ENCODE results near the gene IFI27. TPM values are rescaled to one million over a fixed set of nuclear protein-coding genes. Genes with fewer than 3 reads are reported as not detected.
A peak's percentile ranks its signal among the peaks of the same experiment; 100 is the strongest.

Gene IFI27
- polyA plus RNA-seq, 6 donors from 2014 or later: not detected

DNA sequence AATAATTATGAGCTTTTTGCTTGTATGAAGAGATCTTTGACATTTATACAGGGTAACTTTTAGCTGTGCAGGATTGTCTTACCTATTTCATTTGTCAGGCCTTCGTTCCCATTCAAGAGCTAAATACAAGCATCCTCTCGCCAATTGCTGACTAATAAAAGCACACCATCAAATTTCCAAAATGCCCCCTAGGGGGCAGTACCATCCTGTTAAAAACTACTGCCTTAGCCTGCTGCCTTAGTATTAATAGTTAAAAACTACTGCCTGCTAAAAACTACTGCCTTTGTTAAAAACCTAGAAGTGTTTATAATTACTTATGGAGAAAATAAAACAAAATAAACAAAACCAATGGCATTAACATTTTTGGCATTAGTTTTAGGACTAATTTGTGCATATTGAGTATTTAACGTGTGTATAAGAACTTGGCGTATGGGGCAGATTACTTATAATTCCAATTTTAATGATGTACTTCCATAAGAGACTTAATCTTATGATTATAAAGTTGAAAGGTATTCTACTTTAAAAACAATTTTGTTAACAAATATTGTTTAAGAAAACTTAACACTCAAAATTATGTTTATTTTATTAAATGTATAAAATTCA, 21.9 kb downstream of the IFI27 start:
- ATAC-seq (ENCODE audit: low read depth in 2 of 2): peak; percentile 22 to 37
- Mint-ChIP-seq H3K27me3 (peaks cover 16 to 26% (median 17%) of the 10 kb centered on the region in 3 donors), H3K4me1 (peaks cover 19 to 25% (median 22%) of the 10 kb centered on the region in 3 donors)

DNA sequence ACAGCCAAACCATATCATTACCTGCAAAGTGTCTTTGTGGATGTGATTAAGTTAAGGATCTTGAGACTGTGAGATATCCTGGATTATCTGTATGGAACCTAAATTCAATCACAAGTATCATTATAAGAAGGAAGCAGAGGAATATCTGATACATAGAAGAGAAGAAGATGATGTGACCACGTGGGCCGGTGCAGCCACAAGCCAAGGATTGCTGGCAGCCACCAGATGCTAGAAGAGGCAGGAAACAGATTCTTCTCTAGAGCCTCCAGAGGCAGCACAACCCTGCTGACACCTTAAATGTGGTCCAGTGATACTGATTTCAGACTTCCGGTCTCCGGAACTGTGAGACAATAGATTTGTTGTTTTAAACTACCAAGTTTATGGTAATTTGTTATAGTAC, 24.9 kb downstream of the IFI27 start:
- no peak overlapping the region for H3K27ac Mint-ChIP-seq
- peaks cover 0 to 5% (median under 1%) of the 10 kb centered on the region in 3 donors for H3K4me1 Mint-ChIP-seq
- H3K27me3 Mint-ChIP-seq: peaks cover 23 to 31% (median 24%) of the 10 kb centered on the region in 3 donors
- DNase-seq: no peak
- H3K9me3 Mint-ChIP-seq: peaks cover 2 to 15% (median 7%) of the 10 kb centered on the region in 7 donors
- ATAC-seq (ENCODE audit: low read depth in 2 of 2): no peak
- H3K36me3 Mint-ChIP-seq: peaks cover 0 to 10% of the 10 kb centered on the region in 2 donors
- H3K4me3 Mint-ChIP-seq: peak overlapping the region in 1 of 8 donors; percentile 68

More for the DNA sequence above, 21.9 kb downstream of the IFI27 start:
- no peak overlapping the region for H3K27ac Mint-ChIP-seq
- H3K4me3 Mint-ChIP-seq: peak overlapping the region in 2 of 8 donors; percentile 9 to 79
- DNase-seq: peak; percentile 59
- peaks cover 0 to 10% of the 10 kb centered on the region in 2 donors for H3K36me3 Mint-ChIP-seq
- H3K9me3 Mint-ChIP-seq: peaks cover 2 to 15% (median 7%) of the 10 kb centered on the region in 7 donors

DNA sequence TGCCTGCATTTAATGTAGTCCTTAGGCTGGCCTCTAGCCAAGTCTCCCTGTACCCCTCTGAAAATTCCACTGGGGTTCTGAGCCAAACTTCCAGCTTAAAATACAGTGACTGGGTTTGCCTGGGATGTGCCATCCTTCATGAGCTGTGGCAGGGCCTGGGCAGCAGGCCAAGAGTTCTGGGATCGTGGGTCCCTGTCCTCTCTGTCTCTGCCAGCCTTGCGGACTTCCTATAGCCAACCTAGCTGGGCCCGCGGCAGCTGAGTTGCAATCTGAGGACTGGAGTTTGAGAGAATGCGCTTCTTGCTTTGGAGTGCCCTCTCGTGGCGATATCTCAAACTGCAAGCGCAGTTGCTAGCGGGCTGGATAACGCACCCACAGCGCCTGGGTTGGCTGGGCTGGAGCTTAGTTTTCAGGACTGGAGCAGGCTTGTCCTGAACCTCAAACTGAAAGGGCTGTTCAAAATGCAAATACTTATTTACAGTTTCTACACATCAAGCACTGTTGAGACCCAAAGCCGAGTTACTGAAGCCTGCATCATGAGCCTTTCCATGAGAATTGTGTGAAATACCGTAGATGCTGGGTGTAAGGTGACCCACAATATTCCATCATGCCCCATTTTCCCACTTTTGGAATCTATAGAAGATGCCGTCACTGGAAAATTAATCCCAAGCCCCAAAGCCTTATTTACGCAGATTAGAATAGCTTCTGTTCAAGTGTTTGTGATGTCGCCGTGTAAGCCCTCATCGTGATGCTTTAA, 26.2 kb downstream of the IFI27 start:
- Mint-ChIP-seq H3K36me3 (peaks cover 0 to 10% of the 10 kb centered on the region in 2 donors), H3K27me3 (peaks cover 23 to 31% (median 24%) of the 10 kb centered on the region in 3 donors), H3K4me3 (no peak overlapping the region), H3K27ac (no peak overlapping the region), H3K4me1 (peaks cover 0 to 5% (median 0%) of the 10 kb centered on the region in 3 donors), H3K9me3 (peaks cover 2 to 15% (median 7%) of the 10 kb centered on the region in 7 donors)
- DNase-seq (peak; percentile 70), ATAC-seq (ENCODE audit: low read depth in 2 of 2) (peak; percentile 88 to 91)

DNA sequence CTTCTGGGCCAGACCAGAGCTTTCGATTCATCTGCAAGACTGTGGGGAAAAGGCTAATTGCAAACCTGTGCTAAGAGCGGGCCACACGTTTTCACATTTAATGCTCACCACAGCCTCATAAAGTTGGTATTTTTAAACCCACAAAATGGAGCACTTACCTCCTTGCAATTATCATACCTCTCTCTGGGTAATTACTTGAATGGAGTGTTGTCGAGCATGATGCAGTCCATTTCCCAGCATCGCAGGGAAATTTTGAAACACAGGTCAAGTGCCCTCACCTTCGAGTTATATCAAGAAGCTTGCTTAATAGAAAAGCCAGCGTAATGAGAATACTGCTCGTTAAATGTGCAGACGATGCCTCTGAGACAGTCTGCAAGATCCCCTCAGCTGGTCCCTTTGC, 27.7 kb downstream of the IFI27 start:
- H3K9me3 Mint-ChIP-seq: peaks cover 2 to 15% (median 7%) of the 10 kb centered on the region in 7 donors
- peaks cover 0 to 10% of the 10 kb centered on the region in 2 donors for H3K36me3 Mint-ChIP-seq
- H3K4me1 Mint-ChIP-seq: peaks cover 0 to 5% (median 0%) of the 10 kb centered on the region in 3 donors
- DNase-seq (no peak), ATAC-seq (ENCODE audit: low read depth in 2 of 2) (no peak)
- peaks cover 23 to 26% (median 24%) of the 10 kb centered on the region in 3 donors for H3K27me3 Mint-ChIP-seq
- no peak overlapping the region for H3K27ac Mint-ChIP-seq
- H3K4me3 Mint-ChIP-seq: no peak overlapping the region

DNA sequence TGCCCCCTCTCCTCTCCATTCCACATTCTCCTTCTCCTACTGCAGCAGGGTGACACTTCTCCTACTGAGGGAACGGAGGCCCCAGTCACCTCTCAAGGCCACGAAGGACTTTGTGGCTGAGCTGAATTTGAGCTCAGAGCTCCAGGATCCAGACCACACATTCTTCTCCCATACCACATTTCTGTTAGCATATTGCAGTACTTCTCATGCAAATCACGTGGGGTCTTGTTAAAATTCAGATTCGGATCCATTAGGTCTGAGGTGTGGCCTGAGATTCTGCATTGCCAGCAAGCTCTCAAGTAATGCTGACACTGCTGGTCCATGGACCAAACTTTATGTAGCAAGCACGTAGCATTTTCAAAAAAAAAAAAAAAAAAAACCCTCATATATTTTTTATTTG, 28.5 kb downstream of the IFI27 start:
- Mint-ChIP-seq H3K4me3 (no peak overlapping the region), H3K9me3 (peaks cover 2 to 15% (median 7%) of the 10 kb centered on the region in 7 donors), H3K36me3 (peaks cover 0 to 10% of the 10 kb centered on the region in 2 donors), H3K27me3 (peaks cover 20 to 26% (median 23%) of the 10 kb centered on the region in 3 donors), H3K27ac (no peak overlapping the region), H3K4me1 (peaks cover 0 to 5% (median 0%) of the 10 kb centered on the region in 3 donors)
- no peak for DNase-seq
- ATAC-seq (ENCODE audit: low read depth in 2 of 2): no peak

DNA sequence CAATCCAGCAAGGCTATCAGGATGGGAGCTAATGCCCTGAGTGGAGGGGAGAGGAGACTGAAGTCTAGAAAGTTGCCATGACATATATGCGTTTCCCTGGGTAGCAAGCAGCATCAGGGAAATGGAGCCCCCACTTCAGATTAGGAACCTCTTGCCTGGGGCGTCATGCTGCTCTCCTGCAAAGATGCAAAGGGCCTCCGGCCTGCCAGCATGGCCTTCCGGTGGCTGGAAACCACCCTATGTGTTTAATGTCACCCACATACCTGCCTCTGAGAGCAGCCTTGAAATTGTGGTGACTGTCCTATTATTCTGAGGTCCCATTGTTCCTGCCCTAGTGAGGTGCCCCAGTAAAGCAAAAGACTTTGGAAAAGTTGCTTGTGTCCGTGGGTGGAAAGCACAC, 28.9 kb downstream of the IFI27 start:
- peaks cover 0 to 10% of the 10 kb centered on the region in 2 donors for H3K36me3 Mint-ChIP-seq
- ATAC-seq (ENCODE audit: low read depth in 2 of 2) (no peak), DNase-seq (no peak)
- peaks cover 0 to 5% (median 0%) of the 10 kb centered on the region in 3 donors for H3K4me1 Mint-ChIP-seq
- H3K27ac Mint-ChIP-seq: no peak overlapping the region
- peaks cover 2 to 15% (median 7%) of the 10 kb centered on the region in 7 donors for H3K9me3 Mint-ChIP-seq
- H3K4me3 Mint-ChIP-seq: no peak overlapping the region
- H3K27me3 Mint-ChIP-seq: peaks cover 19 to 26% (median 23%) of the 10 kb centered on the region in 3 donors

DNA sequence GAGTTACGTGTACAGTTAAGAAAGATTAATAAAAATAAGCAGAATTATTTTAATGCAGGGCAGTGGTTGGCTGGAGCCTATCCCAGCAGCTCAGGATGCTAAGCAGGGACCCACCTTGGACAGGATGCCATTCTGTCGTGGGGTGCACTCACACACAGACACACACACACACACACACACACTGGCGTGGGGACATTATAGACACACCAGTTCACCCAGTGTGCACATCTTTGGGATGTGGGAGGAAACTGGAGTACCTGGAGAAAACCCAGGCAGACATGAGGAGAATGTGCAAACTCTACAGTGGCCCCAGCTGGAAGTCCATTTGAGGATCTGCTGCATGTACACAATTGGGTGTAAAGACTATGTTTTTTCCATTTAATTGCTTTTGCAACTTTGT, 31.7 kb downstream of the IFI27 start:
- Mint-ChIP-seq H3K4me3 (no peak overlapping the region), H3K36me3 (no peaks in the 10 kb centered on the region), H3K27ac (no peak overlapping the region), H3K27me3 (peaks cover 6 to 9% (median 8%) of the 10 kb centered on the region in 3 donors), H3K9me3 (no peaks in the 10 kb centered on the region), H3K4me1 (no peaks in the 10 kb centered on the region)
- ATAC-seq (ENCODE audit: low read depth in 2 of 2): no peak
- DNase-seq: no peak

DNA sequence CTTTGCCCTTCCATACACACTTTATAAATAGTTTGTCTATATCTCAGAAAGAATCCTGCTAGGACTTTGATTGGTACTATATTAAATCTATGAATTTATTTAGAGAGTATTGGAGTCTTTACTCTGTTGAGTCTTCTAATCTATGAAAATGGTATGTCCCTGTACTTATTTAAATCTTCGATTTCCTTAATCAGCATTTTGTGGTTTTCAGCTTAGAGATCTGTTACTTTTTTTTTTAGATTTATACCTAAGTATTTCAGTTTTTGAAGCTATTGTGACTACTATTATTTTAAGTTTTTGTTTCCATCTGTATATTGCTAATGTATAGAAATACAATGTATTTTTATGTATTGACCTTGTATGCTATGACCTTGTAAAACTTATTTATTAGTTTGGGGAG, 32.3 kb downstream of the IFI27 start:
- no peaks in the 10 kb centered on the region for H3K9me3 Mint-ChIP-seq
- no peaks in the 10 kb centered on the region for H3K4me1 Mint-ChIP-seq
- H3K4me3 Mint-ChIP-seq: no peak overlapping the region

DNA sequence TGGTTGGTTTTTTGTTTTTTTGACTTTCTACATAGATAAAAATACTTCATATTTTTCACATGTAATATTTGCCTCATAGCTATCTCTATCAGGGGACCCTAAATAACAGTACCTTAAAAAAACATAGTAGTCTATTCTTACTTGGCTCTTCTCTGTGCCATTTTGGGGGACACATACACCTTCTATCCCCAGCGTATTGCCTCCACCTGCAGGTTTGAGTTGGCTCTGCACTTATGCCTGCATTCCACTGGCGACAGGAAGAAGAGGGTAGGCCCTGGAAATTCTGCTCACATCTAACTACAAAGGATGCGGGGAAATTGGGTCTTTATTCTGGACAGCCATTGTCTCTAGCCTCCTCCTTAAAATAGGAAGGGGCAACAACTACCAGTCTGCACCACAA, 32.7 kb downstream of the IFI27 start:
- DNase-seq: no peak
- H3K9me3 Mint-ChIP-seq: no peaks in the 10 kb centered on the region
- no peak for ATAC-seq (ENCODE audit: low read depth in 2 of 2)

More for the DNA sequence above, 32.3 kb downstream of the IFI27 start:
- peaks cover 6 to 9% (median 8%) of the 10 kb centered on the region in 3 donors for H3K27me3 Mint-ChIP-seq
- no peaks in the 10 kb centered on the region for H3K36me3 Mint-ChIP-seq
- no peak for ATAC-seq (ENCODE audit: low read depth in 2 of 2)
- H3K27ac Mint-ChIP-seq: peak overlapping the region in 1 of 6 donors; percentile 6
- no peak for DNase-seq

DNA sequence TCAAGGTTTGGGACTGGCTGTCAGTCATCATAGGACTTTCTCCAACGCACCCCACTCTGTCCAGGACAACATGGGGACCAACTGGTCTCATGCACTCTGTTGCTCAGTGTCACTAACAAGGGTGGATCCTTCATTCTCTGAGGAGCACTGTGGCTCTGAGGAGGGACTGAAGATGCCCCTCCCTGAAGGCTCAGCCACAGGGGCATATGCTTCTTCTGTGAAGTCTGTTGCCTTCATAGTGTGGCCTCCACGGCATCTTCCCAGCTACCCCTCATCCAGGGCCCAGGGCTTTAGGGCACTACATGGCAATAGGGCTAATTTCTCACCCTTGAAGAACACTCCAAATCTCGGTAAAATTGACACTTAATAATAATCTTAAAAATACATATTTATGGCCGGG, 33.2 kb downstream of the IFI27 start:
- H3K27ac Mint-ChIP-seq: no peak overlapping the region
- ATAC-seq (ENCODE audit: low read depth in 2 of 2) (no peak), DNase-seq (no peak)
- no peaks in the 10 kb centered on the region for H3K36me3 Mint-ChIP-seq
- H3K9me3 Mint-ChIP-seq: no peaks in the 10 kb centered on the region
- no peaks in the 10 kb centered on the region for H3K4me1 Mint-ChIP-seq
- peaks cover 7 to 12% (median 12%) of the 10 kb centered on the region in 3 donors for H3K27me3 Mint-ChIP-seq
- no peak overlapping the region for H3K4me3 Mint-ChIP-seq

More for the DNA sequence above, 32.7 kb downstream of the IFI27 start:
- Mint-ChIP-seq H3K27me3 (peaks cover 9 to 10% (median 9%) of the 10 kb centered on the region in 3 donors), H3K27ac (no peak overlapping the region), H3K4me1 (no peaks in the 10 kb centered on the region), H3K4me3 (no peak overlapping the region), H3K36me3 (no peaks in the 10 kb centered on the region)

DNA sequence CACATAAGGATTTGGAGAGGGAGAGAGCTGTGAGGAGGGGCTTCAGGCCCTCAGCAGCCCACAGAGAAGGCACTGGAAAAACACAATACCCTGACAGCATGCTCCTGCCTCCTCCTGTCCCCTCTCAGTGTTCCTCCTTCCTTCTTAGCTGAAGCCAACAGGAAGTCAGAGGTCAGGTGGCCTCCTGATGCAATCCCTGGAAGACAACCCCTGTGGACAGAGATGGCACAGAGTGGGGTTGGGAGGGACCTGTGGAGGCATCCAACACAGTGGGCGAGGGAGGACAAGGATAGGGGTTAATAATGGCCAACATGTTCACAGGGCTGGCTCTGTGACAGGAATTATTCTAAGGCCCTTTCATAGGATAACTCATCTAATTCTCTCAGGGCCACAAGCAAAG, 34.2 kb downstream of the IFI27 start:
- H3K36me3 Mint-ChIP-seq: no peaks in the 10 kb centered on the region

DNA sequence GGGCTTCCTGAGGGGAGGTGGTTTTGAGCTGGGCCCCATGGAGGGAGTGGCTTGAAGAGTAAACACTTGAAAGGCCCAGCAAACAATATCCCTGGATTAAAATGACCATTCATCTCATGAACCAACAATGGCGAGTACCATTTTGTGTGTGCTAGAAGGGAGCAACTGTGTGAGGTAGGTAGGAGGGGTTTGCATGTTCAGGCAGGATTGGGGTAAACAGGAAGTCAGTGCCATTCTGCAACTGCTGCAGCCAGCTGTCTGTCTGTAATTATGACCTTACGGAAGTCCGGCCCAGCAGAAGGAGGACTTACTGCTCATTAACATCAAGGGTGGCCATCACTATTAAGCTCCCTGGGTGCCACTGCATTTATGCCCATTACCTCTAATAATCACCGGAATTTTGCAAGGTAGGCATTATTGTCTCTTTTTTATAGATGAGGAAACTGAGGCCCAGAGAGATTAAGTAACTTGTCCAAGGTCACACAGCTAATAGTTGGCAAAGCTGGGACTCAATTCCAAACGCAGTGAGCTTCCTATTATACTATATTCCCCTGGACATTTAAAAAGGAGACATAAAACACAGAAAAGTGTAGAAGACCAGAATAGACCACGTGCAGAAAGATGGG, 35.5 kb downstream of the IFI27 start:
- H3K4me1 Mint-ChIP-seq: no peaks in the 10 kb centered on the region
- no peak overlapping the region for H3K27ac Mint-ChIP-seq
- H3K9me3 Mint-ChIP-seq: no peaks in the 10 kb centered on the region
- no peaks in the 10 kb centered on the region for H3K36me3 Mint-ChIP-seq
- no peak overlapping the region for H3K4me3 Mint-ChIP-seq
- DNase-seq: no peak
- H3K27me3 Mint-ChIP-seq: peaks cover 10 to 26% (median 25%) of the 10 kb centered on the region in 3 donors
- no peak for ATAC-seq (ENCODE audit: low read depth in 2 of 2)

More for the DNA sequence above, 34.2 kb downstream of the IFI27 start:
- no peaks in the 10 kb centered on the region for H3K9me3 Mint-ChIP-seq
- no peak overlapping the region for H3K27ac Mint-ChIP-seq
- no peak overlapping the region for H3K4me3 Mint-ChIP-seq
- H3K27me3 Mint-ChIP-seq: peaks cover 7 to 16% (median 12%) of the 10 kb centered on the region in 3 donors
- ATAC-seq (ENCODE audit: low read depth in 2 of 2) (no peak), DNase-seq (no peak)
- no peaks in the 10 kb centered on the region for H3K4me1 Mint-ChIP-seq

DNA sequence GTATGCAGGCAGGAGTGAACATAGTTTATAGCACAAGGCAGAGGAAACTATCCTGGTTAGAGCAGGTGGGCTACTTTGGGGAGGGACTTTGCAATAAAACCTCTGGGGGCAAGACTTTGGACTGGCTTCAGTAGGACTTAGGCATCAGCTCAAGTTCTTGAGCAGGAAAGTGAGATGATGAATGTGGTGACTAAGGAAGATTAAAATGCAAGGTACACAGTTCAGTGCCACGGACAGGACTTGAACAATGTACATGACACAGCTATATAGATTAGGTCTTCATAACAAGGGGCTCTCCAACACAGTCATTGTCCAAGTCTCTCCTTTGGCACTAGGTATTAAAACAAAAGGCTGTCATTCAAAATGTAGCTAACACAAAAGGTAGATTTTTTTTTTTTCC, 42.1 kb downstream of the IFI27 start:
- no peaks in the 10 kb centered on the region for H3K36me3 Mint-ChIP-seq
- no peaks in the 10 kb centered on the region for H3K4me1 Mint-ChIP-seq
- no peak overlapping the region for H3K27ac Mint-ChIP-seq
- peaks cover 0 to 7% (median 0%) of the 10 kb centered on the region in 7 donors for H3K9me3 Mint-ChIP-seq
- DNase-seq (no peak), ATAC-seq (ENCODE audit: low read depth in 2 of 2) (no peak)
- H3K27me3 Mint-ChIP-seq: peaks cover 31 to 73% (median 50%) of the 10 kb centered on the region in 3 donors
- H3K4me3 Mint-ChIP-seq: no peak overlapping the region

Measured in naive B cell (primary cell).